Head of caudate nucleus (tissue), 42 donors: ENCODE measurements around the gene FOXG1.

Experiments used
- DNase-seq, 42 donors: peaks; one replicate each; pipeline versions ENCODE4 v3.0.0 to v3.0.0-alpha.2; 2020 to 2021; ENCODE audit warnings: mixed read lengths in 7 of 42
- intact Hi-C: fragments of 100-400 bp; cut with DNase I; formaldehyde crosslinking; loops from one replicate; pipeline ENCODE4 v1.15.0; 2022

The FOXG1 gene

DNA sequence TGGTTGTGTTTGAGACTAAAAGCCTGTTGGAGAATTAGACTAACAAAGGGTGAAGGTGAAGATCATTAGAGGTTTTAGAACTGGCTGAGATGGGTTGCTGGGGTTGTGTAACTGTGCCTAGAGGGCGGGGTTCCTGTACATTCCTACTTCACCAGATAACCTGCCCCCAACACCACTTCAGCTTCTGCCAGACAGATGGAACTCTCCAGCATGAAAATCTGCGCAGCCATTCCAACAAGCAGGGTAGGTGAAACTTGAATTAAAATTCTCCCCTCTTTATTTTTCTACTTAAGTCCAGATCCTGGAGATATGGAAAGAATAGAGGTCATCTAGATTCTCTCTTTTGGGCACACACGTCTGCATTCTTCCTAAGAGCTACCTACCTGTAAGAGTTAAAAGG is 6.0 kb downstream of the FOXG1 start:
- intact Hi-C loops = loop anchor here (5.0 kb wide), 1 partner anchor 450 kb away; no protein-coding TSS in a partner anchor
- DNase-seq = peak in 21 of 42 donors; percentile 30 to 87 (median 69)

DNA sequence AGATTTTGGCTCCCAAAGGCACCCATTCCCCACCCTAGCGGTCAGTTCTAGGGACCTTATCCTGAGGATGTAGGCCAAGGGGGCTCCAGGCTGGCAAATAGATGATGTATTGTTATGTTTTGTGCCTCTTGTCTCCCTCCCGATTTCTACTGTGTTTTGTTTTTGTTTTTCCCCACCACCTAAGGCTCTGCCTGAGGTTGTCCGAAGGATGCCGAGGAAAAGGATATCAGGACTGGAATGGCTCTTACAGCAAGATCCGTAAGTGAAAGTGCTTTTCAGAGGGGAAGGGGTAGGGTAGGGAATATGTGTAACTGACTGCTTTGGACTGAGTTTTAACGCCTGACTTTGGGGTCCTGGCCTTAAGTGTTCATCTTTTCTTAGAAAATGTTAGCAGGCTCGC is 6.6 kb downstream of the FOXG1 start:
- intact Hi-C loops = loop anchor here (5.0 kb wide), 1 partner anchor 449 kb away; no protein-coding TSS in a partner anchor
- DNase-seq = no peak

DNA sequence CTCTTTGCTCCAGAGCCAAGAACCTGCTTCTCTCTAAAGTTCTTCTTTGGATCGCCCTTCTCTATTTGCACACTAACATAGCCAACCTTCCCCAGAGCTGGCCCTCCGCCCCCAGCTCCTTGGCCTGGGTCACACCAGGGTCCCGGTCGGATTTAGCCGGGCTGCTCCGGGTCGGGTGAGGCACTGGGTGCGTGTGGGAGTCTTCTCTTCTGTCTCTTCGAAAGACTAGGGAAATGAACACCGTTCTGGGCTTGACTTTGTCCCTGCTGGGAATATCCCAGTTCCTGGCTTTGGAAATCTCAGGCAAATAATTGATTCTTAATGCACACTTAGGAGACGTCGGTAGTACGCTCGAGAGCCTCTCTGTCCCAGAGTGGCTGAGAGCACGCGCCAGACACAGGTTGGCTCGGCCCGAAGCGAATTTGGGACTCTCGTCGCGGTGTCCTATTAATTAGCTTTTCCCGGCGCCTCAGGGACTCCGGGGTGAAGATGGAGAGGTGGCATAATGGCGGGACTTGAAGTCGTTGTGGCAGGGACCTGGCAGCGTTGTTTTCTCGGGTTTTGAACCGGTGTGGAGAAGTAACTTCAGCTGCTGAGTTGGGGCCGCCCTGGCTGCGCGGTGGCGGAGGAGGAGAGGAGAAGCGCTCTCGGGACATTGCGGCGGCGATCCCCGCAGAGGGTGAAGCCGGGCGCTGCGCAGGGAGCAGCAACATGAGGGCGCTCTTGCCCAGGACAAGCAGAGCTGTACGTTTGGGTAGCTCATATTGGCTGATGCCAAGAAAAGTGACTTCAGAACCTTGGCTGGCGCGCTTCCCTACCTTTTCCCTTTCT is 7.5 kb downstream of the FOXG1 start:
- peak in 41 of 42 donors; percentile 63 to 94 (median 83) for DNase-seq
- intact Hi-C loops = loop anchor here (5.0 kb wide), 1 partner anchor 448 kb away; no protein-coding TSS in a partner anchor

DNA sequence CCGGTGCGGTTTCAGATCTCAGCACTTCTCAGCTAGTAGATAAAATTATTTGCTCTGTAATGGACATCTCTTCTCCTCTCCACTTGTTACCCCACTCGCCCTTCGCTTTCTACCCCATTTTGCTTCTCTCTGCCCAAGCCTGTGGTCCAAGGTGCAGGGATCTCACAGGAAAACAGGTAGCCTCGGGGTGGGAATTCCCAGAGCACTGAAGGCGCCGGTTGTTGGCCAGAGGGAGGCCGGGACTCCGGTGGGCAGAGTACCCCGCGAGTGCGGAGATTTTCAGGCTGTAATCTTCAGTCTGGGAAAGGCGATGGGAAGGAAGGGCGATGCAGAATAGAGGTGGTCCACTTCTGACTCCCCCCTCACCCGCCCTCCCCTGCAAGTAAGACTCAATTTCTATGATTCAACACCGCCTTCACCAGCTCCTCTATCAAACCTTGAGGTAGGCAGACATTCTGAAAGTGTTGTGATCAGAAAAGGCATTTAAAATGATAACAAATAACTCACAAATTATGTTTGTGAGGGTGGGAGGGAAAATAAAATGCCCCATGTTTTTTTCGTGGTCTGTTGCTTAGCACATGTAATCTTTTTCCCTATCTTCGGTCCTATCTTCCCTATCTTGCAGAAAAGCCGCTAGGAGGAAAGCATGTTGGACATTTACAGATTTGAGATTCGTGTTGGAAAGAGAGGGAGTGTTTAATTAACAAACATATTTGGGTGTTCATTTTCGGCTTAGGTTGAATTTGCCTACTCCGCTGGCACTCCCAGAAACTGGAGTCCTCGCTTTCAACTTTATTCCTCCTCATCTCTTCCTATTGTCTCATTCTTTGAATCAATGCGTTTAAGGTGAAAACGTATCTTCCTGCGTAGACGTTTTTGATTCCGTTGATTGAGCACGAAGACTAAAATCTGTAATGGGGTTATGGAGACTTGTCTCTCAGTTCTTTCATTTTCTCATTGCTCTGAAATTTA is 8.5 kb downstream of the FOXG1 start:
- intact Hi-C loops = loop anchor here (5.0 kb wide), 1 partner anchor 447 kb away; no protein-coding TSS in a partner anchor
- peak in 2 of 42 donors; percentile 21 to 32 for DNase-seq

DNA sequence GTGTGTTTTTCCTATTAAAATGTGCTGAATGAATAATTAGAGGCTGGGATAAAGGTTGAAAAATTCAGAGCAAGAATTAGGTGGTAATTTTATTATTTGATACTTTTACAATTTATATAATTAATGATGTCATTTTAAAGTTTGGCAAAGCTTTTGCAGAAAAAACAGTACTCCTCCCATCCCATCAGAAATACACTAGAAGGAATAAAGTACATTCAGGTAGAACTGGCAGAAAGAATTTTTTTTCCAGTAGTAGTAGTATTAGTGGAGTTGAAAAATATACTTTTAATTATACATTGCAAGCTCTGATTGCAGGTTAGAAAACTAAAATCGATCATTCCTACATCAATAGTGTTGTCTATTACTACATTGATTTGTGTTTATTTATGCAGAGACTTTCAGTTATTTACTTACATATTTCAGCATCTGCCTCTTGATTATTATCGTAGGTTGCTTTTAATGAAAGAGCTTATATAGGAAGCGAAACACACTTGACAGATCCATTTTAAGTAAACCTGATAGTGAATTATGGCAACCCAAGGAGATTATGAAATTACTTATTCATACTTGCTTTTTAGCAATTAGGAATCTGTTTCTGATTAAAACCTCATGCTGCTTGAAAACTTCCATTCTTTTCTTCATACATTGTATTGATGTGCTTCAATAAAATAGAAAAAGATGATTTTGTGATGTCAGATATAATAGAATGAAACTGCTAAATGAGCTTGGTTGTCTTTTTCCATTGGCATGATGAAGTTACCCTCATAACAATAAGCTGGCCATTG is 10.1 kb downstream of the FOXG1 start:
- intact Hi-C loops = no loop called here
- no peak for DNase-seq

DNA sequence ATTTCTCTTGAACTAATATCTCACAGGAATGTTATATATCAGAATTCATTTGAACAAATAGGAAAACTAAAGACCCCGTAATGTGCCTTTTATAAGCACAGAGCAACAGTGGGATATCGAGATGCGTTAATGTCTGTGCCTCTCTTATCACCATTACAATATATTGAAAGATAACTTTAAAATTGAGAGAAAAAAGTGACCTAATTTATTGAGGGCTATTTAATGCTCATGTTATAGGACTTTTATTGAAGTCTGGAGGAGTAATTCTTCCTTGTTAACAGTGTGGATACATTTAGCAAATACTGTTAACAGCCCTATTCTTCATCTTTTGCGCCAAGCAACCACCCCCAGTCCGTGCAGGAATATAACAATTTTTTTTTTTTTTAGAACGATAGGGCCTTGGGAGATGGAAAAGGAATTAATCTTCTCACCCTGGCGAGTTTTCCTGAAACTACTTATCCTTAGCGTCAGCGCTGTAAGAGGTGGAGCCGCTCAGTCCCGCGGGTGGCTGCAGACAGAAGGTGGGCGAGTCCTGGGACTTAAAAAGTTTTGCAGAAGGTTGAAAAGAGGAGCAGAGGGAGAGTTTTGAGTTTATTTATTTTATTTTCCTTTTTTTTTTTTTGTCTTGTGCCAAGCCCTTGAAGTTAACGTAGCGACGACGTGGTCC is 11.0 kb downstream of the FOXG1 start:
- intact Hi-C loops = no loop called here
- peak in 15 of 42 donors; percentile 30 to 73 (median 46) for DNase-seq

DNA sequence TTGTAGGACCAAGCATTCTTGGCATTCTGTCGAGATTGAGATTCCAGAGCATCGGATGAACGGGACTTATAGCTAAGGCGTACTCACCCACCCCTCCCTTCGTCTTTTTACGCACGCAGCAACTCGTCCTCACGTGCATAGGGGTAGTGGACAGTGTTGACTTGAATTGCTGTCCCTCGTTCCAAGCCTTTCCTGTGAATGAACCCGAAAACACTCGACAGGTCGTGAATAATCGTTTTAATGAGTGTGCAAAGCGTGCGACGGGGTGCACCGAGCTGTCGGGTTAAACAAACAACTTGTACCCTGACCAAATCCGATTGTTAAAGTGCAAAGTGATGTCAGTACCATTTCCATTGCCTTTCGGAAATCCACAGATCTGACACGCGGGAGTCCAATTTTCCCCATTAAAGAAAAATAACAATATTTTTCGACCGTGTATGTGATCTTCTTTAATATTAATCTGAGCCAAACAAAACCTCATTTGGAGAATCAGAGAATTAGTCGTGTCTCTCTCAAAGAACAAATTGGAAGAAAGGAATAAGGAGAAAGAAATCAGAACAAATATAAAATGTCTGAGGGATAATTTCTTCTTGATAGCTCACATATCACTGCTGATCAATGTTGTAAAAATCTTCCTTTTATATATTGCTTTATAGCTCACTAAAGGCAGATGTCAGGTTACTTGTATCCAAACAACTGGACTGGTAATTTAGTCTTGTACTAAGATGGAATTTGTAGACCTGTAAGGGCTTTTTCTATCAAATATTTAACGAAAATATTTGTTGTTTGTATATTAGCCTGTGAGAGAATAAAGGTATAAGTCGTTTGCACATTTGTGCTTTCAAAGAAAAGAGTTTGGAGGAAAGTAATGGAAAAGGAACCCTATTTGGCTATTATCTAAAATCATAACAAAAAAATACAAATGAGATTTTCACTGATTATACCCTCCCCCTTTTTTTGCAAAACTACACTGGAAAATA is 11.8 kb downstream of the FOXG1 start:
- intact Hi-C loops = no loop called here
- peak in 2 of 42 donors; percentile 4 to 19 for DNase-seq

DNA sequence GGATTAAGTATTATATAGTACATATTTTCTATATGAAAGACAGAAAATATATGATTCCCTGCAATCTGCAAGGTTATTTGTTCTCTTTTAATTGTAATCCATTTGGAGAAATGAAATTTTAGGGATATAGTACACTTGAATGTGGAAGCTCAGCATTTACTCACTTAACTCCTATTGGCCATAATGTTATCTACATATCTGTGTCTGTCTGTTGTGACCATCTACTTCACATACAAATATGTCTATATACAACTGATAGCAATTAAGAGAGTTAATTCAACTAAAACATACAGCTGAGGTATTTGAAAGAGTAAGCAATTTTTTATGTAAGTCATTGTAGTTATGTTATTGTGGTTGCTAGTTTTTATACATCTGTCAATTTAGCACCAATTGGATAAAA is 12.9 kb downstream of the FOXG1 start:
- DNase-seq = no peak
- intact Hi-C loops = no loop called here

DNA sequence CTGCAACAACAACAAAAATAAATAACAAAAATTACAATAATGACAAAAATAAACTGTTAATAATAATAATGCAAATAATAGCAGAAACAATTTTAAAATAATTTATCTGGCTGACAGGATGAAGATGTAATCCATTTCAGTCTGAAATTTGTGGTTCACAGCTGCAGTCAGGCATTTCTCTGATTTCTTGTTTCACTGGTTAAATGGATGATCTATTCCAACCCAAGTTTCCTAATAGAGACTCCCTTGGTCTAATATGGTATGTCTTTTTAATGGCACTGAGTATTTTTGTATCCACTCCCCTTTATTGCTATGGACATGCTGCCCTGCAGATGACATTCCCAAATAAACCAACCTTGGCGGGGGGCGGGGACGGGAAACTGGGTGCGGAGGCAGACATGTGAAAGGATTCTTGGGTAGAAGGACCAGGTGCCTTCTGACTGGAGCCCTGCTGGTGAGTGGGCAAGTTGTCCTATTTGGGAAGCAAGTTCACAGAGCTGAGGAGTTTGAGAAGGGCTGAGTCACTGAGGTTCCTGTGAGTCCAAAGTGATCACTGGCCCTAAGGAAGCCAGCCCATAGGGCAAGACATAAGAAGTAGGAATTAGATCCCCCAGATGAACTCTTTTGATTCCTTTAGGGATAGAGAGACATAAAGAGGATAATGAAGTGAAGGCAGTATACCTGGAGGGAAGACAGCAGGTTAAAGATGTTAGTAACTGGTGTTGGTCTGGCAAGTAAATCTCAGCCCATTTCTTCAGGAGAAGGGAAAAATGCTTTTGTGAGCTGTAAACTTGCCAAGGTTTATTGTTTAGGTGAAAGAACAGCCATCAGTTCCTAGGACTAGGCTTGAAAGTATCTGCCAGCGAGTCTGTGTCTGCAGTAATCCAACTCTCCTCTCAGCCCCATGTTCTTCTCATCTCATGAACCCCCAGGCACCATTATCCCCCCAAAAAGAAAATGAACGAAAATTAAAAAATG is 14.5 kb downstream of the FOXG1 start:
- intact Hi-C loops = no loop called here
- DNase-seq = peak in 11 of 42 donors; percentile 21 to 65 (median 38)

DNA sequence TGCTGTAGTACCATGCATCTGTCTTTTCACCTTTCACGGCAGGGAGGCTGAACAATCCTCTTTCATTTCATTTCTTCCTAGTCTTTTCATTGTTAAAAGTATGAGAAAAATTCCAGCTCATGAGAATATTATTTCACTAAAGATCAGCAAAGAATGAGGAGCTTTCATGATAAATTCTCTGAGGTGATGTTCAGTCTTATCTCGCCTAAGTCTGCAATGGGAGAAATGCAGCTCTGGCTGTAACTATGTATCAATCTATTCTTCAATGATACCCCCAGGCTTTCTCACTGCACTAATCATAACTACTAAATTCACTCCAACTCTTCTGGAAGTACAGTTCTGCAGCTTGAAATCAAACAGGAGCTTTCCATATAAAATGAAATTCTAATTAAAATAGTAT is 15.7 kb downstream of the FOXG1 start:
- intact Hi-C loops = no loop called here
- DNase-seq = no peak

DNA sequence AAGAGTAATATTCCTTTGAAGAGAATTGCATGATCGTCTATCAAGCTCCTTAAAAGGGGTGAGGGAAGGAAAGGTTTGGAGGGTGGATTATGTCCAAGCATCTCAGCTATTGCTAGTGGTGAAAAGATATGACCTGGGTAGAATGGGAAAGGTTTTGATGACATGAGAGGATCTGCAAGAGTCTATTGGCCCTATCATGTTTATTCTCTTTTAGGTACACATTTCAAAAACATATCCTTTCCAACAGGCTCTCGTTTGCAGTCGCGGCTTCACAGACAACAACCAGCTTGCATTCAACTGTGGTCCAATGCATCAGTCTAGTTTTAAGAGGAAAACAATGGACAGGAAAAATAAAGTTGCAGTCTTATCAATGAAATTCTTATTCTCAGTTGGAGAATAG is 17.1 kb downstream of the FOXG1 start:
- DNase-seq = no peak
- intact Hi-C loops = no loop called here

DNA sequence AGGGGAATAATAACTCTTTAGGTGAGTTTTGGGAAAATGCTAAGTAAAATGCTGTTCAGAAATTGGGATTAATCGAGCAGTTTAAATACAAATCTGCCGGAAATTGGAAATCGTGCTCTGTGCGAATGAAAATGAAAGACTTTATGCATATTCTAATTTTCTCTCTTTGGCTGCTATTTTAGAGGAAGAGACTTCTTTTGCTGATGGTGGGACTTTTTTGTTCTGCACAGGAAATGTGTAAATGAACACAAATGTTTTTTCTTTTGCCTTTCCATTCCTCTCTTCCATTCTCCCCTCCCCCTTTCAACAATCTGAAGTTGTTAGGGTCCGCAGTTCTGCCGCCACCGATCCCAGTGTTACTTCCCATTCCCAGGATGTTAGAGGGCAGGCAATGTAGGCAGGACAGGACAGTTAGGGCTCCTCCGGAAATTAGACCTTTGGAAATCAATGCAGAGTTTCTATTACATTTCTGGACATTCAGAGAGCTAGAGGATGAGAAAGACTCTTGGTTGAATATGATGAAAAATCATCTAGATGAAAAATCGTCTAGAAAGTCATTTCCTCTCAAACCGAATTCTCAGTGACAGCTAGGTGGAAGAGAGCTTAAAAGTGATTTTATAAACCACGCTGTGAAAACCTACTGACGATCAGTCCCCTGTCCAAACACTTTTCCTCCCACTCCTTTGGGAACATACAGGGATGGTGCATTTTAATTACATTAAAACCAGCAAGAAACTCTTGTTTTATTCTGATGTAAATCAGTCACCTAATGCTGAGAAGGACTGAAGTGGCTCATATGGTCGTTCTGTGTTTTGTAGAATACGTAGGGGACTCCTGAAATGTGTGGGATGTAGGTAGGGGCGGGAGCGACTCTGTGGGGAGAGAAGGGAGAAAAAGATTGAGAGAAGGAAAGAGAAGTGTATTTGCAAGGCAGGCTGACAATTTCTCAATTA is 17.8 kb downstream of the FOXG1 start:
- intact Hi-C loops = no loop called here
- peak in 1 of 42 donors; percentile 37 for DNase-seq

DNA sequence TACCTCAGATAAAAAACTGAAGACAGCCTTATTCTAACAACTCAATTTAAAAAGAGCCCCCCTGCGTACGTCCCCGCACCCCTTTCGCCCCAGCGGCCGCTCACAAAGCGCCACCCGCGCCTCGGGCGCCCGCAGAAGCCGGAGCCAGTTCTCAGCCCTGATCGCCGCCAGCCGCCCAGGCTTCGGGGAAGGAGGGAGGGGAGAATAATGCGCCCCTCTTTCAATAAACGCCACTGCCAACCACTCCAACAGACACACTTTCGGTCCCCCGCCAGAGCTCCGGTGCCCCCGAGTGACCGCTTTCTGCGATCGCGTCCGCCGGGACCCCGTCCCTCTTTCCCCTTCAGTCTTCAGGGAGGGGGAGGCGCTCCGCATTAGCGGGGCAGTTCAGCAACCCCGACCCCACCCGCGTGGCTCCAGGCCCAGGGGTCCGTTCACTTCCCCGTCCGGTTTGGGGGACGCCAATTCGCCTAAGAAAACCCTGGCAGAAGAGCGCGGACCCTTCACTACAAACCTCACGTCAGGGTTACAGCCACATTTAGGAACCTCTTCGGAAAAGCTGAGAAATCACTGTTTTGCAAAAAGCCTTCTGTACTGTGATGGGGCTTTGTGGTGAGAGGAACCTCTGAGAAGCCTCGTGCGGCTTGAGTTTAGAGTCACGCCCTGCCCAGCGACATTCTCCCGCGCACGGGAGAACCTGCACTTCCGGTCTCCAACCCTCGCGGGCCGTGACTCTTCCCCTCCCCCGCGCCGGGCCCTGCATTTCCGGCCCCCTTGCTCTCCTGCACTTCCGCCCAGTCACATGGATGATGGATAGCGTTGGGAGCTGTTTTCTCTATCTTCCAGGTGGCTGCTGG is 18.7 kb downstream of the FOXG1 start:
- intact Hi-C loops = no loop called here
- DNase-seq = peak in 25 of 42 donors; percentile 37 to 78 (median 57)

DNA sequence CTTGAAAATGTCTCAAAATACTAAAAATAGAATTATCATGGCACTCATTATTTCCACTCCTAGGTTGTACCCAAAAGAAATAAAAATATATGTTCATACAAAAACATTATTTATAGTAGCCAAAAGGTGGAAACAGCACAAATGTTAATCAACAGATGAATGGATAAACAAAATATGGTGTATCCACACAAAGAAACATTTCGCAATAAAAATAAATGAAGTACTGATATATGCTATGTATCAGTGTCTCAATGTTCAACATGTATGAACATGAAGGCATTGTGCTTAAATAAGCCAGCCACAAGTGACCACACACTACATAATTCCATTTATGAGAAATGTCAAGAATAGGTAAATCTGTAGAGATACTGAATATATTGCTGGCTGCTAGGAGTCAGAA is 40.9 kb downstream of the FOXG1 start:
- intact Hi-C loops = no loop called here
- DNase-seq = no peak
